Lower lobe of right lung (tissue), 2 donors: ENCODE results near the gene KLHL25. TPM values are rescaled to one million over a fixed set of nuclear protein-coding genes. Genes with fewer than 3 reads are reported as not detected.

Experiments
- ATAC-seq, 2 donors: fragments of 200-7000 bp; cut with Tn5 transposase; one replicate each; pipeline ENCODE4 v1.9.1; 2020 to 2022; ENCODE audit warnings: mild to moderate bottlenecking in 2 of 2, moderate library complexity in 2 of 2
- DNase-seq: peaks from one replicate; pipeline ENCODE4 v3.0.0-alpha.2; 2020
- H3K27ac ChIP-seq: fragments of 200-600 bp; one replicate; pipeline ENCODE4 v1.8.0; 2022
- H3K27me3 ChIP-seq: fragments of 200-600 bp; one replicate; pipeline ENCODE4 v1.8.0; 2022; ENCODE audit warnings: low read depth
- H3K36me3 ChIP-seq: fragments of 200-600 bp; one replicate; pipeline ENCODE4 v1.8.0; 2022; ENCODE audit warnings: mild to moderate bottlenecking
- H3K4me1 ChIP-seq: fragments of 200-600 bp; one replicate; pipeline ENCODE4 v1.8.0; 2022
- H3K4me3 ChIP-seq: fragments of 200-600 bp; one replicate; pipeline ENCODE4 v1.8.0; 2022; ENCODE audit warnings: mild to moderate bottlenecking
- H3K9me3 ChIP-seq: fragments of 200-600 bp; one replicate; pipeline ENCODE4 v1.8.0; 2022
- CTCF ChIP-seq: fragments of 200-600 bp; IDR thresholded peaks from one replicate; pipeline ENCODE4 v1.8.0; 2022; ENCODE audit warnings: antibody characterized with exemption, mild to moderate bottlenecking
- intact Hi-C: fragments of 100-400 bp; cut with DNase I; formaldehyde crosslinking; loops from one replicate; pipeline ENCODE4 v1.11.0; 2022
- total RNA-seq: library from RNA; stranded (reverse); fragmentation: NEBNext Ultra II Directional; extraction: Animal tissue kit (Norgen Biotek cat#: 25700); gene quantifications from one replicate; pipeline ENCODE4 v1.2.1, GENCODE V29; 2021
- donor health status: DM: no; HTN: yes; CAD: no; lungs with severe emphysema.

KLHL25 gene
- total RNA-seq, 1 donor from 2014 or later = 3.0 TPM

GRCh38 chr15:85772668-85773067, 22.1 kb downstream of the KLHL25 start:
- no peaks in the 10 kb centered on the region for H3K9me3 ChIP-seq
- TF ChIP-seq CTCF = no peak
- no peaks in the 10 kb centered on the region for H3K27me3 ChIP-seq
- peaks cover 30% of the 10 kb centered on the region for H3K4me1 ChIP-seq
- peak overlapping the region; percentile 73 for H3K27ac ChIP-seq
- no peak overlapping the region for H3K4me3 ChIP-seq
- intact Hi-C loops = no loop called here
- DNase-seq (no peak), ATAC-seq (peak in 1 of 2 donors; percentile 2)
- H3K36me3 ChIP-seq = no peaks in the 10 kb centered on the region

GRCh38 chr15:85771781-85772445, 22.8 kb downstream of the KLHL25 start:
- H3K27me3 ChIP-seq = no peaks in the 10 kb centered on the region

GRCh38 chr15:85771271-85771670, 23.5 kb downstream of the KLHL25 start:
- H3K4me3 ChIP-seq = no peak overlapping the region
- H3K4me1 ChIP-seq = peaks cover 26% of the 10 kb centered on the region
- intact Hi-C loops = no loop called here
- ATAC-seq = no peak
- no peak for DNase-seq
- no peaks in the 10 kb centered on the region for H3K27me3 ChIP-seq
- no peak for TF ChIP-seq CTCF
- peak overlapping the region; percentile 73 for H3K27ac ChIP-seq
- H3K9me3 ChIP-seq = no peaks in the 10 kb centered on the region
- no peaks in the 10 kb centered on the region for H3K36me3 ChIP-seq

More at GRCh38 chr15:85771781-85772445, 22.8 kb downstream of the KLHL25 start:
- ATAC-seq (peak; percentile 74 to 83), DNase-seq (peak; percentile 74)
- intact Hi-C loops = no loop called here
- no peak overlapping the region for H3K4me3 ChIP-seq
- peak overlapping the region; percentile 73 for H3K27ac ChIP-seq
- peaks cover 26% of the 10 kb centered on the region for H3K4me1 ChIP-seq
- no peaks in the 10 kb centered on the region for H3K36me3 ChIP-seq
- no peak for TF ChIP-seq CTCF
- no peaks in the 10 kb centered on the region for H3K9me3 ChIP-seq

GRCh38 chr15:85770096-85771041, 24.4 kb downstream of the KLHL25 start:
- intact Hi-C loops = no loop called here
- H3K27me3 ChIP-seq = no peaks in the 10 kb centered on the region
- H3K4me3 ChIP-seq = no peak overlapping the region
- no peak overlapping the region for H3K27ac ChIP-seq
- no peak for ATAC-seq
- H3K36me3 ChIP-seq = no peaks in the 10 kb centered on the region
- no peak for DNase-seq
- H3K9me3 ChIP-seq = no peaks in the 10 kb centered on the region
- TF ChIP-seq CTCF = no peak
- H3K4me1 ChIP-seq = peaks cover 26% of the 10 kb centered on the region

- no peak for TF ChIP-seq CTCF
- no peaks in the 10 kb centered on the region for H3K36me3 ChIP-seq
- intact Hi-C loops = no loop called here
- H3K4me1 ChIP-seq = peaks cover 26% of the 10 kb centered on the region
- ATAC-seq = no peak
- no peaks in the 10 kb centered on the region for H3K9me3 ChIP-seq
- H3K27me3 ChIP-seq = no peaks in the 10 kb centered on the region
- H3K4me3 ChIP-seq = no peak overlapping the region
- no peak overlapping the region for H3K27ac ChIP-seq
- no peak for DNase-seq
Observed at GRCh38 chr15:85769182-85769900, 25.4 kb downstream of the KLHL25 start.
